GM18858 (cell line): ENCODE results near the gene GJC1.
"Not testable (repeated sequence)": the region's sequence is repeated elsewhere in the genome, so short reads cannot be mapped to it uniquely, and the experiment has no call there.

Experiments
- ATAC-seq: cut with Tn5 transposase; IDR thresholded peaks from one replicate; pipeline ENCODE4 v1.9.1; 2021; ENCODE audit not compliant: unreplicated experiment

The GJC1 gene

DNA sequence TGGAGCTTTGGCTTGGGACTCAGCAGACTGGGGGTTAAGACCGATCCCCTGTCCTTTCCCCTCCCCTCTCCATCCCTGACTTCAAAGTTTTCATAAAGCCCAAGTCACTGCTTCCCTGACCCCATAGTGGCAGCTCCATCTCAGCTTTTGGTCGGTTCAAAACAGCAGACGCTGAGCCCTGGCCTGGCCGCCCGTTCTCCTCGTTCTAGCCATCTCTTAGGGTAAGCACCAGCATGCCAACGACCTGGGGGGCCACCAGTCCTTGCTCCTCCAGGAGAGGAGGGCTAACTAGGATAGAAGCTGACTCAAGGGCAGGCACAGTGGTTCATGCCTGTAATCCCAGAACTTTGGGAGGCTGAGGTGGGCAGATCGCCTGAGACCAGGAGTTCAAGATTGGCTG is 16.1 kb upstream of the GJC1 start:
- no peak for ATAC-seq

DNA sequence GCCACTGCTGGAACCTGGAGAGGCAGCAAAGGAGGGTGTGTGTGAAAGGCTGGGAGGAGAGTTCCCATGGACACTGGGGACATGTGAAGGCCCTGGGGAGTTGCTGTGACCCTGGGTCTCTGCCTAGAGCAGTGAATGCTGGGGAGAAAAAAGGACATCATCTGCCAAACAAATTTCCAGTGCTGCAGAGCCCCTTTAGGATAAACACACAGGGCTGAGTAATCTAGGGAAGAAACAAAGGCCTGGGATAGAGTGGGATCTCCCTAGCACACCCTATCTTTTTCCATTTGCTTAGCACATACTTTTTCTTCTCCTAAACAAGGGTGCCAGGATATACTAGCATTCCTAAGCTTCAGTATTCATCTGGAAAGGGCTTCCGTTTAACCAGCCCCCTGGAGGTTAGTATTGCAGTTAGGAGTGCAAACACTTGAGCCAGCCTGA is 14.3 kb upstream of the GJC1 start:
- ATAC-seq = no peak

DNA sequence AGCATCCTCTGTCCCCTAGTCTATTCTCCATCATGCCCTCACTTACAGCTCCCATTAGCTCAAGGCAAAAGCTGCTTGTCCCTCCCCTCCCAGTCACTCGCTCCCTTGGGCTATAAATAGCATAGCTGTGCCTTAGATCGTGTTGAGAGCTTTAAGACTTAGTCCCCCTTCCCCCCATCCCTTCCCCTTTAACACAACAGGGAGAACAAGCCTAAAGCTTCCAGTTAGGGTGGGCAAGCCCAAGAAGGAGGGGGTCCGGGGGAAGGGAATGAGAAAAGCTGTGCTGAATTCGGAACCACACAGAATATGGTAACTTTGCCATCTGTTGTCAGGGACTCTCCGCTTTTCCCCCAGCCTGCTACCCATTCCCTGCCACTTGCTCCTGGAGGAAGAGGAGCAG is 12.7 kb upstream of the GJC1 start:
- ATAC-seq = no peak

DNA sequence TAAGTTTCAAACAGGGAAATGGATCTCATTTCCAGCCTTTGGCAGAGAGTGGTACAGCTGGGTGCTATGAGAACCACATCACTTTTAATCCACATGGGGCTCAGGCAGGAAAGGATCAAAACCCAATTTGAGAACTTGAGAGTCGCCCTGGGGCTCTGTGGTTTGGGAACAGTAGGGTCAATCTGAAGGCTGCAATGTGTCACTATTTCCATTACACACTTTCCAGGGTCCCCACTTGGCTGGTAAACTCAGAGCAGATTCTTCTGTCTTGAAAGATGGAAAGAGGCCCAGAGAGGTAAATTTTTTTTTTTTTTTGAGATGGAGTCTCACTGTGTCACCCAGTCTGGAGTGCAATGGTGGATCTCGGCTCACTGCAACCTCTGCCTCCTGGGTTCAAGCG is 10.8 kb upstream of the GJC1 start:
- ATAC-seq = no peak

DNA sequence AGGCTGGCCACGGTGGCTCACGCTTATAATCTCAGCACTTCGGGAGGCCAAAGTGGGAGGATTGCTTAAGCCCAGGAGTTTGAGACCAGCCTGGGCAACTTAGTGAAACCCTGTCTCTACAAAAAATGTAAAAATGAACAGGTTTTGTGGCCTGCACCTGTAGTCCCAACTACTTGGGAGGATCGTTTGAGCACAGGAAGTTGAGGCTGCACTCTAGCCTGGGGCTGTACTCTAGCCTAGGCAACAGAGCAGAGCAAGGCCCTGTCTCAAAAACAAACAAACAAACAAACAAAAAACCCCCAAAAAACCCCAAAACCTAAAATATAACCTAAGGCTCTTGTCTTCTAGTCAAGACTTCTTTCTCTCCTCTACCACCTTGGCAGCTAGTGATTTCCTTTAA is 10.2 kb upstream of the GJC1 start:
- no peak for ATAC-seq

DNA sequence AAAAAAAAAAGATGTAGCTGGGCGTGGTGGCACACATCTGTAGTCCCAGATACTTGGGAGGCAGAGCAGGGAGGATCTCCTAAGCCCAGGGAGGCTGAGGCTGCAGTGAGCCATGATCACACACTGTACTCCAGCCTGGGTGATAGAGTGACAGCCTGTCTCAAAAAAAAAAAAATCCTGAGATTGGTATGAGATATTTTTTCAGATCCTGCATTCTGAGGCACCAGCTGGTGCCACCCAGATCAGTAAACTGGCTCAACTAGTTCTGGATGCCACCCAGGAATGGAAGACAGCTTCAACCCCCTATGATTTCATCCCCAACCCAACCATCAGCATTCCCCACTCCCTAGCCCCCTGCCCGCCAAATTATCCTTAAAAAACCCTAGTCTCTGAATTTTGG is 7.1 kb upstream of the GJC1 start:
- no peak for ATAC-seq

DNA sequence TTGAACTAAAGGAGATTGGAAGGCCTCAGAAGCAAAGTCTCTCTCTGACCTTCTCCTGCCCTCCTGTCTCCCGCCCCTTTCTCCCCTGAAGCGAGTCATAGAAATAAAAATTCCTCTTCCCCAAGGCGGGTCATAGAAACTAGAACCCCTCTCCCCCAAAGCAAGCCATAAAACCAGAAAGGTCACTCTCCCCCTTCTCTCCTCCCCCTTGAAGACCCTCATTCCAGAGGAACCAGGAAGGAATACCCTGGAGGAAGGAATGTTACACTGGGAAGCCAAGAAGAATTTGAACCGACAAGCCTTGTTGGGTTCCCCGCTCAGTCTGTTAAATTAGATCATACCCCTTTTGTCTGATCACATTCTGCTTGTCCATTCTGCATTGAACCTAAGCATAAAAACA is 2.7 kb upstream of the GJC1 start:
- no peak for ATAC-seq

DNA sequence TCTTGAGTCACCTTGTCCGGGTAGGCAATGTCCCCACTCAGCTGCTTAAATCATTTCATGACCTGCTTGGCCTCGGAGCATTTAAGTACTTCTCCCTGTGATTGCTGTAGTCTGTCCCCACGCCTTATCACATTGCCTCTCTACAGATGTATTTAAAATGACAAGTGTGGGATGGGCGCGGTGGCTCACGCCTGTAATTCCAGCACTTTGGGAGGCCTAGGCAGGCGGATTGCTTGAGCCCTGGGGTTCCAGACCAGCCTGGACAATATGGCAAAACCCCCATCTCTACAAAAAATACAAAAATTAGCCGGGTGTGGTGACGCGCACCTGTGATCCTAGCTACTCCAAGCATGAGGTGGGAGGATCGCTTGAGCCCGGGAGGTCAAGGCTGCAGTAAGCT is 1.3 kb upstream of the GJC1 start:
- ATAC-seq = no peak

DNA sequence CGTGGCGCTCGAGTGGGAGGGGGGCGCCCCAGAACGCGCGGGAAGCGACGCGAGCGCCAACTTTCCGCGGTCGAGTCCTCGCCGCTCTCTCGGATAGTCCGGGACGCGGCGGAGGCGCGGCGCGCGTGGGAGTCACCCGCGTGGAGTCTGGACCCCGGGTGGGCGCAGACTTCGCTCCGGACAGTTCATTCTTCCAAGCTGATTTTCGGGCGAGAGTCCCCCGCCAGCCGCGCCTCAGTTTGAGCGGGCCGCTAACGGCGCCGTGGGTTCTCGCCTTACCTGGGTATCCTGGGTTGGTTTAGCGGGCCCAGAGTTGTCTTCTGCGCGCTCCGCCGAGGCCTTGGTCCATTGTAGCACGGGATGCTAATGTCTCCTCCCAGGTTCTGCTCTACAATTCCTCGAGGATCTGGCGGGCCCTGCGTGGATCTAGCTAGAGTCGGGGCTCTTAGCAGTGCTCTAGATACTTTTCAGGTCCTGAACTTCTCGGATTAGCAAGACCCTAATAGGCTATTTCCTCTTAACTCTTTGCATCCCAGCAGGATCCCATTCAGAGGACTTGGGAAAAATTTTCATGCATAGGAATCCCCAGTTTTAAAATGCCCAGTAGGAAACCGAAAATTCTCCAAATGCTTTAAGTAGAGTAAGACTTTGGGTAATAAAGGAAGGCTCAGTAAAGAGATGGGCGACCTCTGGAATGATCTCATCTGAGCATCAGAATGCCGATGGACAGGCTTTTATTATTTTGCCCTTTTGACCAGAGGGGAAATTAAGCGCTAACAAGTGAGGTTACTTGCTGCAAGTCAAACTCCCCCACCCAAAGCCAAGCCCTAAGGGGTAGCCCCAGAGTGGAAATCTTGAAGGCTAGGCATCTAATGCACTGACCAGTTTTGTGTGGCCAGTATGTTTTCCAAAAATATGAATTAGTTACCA is 537 bp upstream of the GJC1 start:
- ATAC-seq = no peak

DNA sequence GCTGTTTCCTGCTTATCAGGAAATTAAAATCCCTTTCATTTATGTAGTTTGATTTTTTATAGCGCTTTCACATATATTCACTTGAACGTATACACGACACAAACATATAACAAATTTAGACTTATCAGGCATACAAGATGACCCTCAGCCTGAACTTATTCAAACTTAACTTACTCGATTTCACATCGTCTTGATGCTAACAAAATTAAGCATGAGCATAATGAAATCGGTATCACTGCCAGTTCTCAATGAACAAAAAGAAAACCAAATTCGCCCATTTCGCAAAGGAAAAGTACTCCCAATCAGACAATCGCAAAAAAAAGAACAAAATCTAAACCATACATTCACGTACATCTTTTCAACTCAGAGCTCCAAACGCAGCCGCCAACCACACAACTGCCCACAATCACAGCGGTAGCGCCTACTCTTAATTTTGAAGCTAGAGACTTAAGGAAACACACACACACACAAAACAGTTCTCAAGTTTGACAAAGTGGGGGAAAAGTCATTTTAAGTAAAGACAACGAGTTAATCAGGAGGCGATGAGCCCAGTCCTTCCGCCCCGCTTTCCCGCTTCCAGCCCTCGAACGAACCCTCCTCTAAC is 1.1 kb downstream of the GJC1 start:
- ATAC-seq = no peak

DNA sequence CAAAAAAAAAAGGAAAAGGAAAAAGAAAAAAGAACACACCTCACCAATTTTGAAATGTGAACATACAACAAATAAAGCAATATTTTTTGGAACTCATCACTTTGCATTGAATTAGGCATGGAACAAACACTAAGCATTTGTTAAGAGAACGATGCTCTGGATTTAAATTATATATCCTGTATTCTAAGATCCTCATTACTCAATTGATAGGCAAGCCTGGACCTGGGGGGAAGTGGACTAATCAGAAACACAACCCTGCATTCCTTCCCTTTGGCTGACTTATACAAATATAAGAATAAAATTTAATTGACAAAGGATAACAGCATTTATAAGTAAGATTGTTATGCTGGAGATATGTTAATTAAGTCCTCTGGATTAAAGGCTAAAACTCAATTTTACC is 2.2 kb downstream of the GJC1 start:
- no peak for ATAC-seq

DNA sequence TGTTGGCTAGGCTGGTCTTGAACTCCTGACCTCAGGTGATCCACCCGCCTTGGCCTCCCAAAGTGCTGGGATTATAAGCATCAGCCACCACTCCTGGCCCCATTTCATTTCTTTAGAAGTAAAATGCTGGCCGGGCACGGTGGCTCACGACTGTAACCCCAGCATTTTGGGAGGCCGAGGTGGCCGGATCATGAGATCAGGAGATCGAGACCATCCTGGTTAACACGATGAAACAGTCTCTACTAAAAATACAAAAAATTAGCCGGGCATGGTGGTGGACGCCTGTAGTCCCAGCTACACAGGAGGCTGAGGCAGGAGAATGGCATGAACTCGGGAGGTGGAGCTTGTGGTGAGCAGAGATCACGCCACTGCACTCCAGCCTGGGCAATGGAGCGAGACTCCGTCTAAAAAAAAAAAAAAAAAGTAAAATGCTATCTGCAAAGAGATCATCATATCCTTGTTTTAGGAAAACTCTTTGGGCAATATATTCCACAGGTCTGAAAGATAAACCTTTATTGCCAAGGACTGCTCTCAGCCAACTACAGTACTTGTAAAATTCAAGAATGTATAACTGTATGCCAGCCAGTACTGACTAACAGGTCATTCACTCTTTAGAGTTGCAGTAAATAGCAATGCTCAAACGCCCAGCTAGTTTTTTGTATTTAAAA is 3.8 kb downstream of the GJC1 start:
- no peak for ATAC-seq

DNA sequence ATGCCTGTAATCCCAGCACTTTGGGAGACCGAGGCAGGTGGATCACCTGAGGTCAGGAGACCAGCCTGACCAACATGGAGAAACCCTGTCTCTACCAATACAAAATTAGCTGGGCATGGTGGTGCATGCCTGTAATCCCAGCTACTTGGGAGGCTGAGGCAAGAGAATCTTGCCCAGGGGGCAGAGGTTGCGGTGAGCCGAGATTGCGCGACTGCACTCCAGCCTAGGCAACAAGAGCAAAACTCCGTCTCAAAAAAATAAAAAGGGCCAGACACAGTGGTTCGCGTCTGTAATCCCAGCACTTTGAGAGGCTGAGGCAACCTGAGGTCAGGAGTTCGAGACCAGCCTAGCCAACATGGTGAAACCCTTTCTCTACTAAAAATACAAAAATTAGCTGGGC is 4.9 kb downstream of the GJC1 start:
- ATAC-seq = not testable (repeated sequence)

DNA sequence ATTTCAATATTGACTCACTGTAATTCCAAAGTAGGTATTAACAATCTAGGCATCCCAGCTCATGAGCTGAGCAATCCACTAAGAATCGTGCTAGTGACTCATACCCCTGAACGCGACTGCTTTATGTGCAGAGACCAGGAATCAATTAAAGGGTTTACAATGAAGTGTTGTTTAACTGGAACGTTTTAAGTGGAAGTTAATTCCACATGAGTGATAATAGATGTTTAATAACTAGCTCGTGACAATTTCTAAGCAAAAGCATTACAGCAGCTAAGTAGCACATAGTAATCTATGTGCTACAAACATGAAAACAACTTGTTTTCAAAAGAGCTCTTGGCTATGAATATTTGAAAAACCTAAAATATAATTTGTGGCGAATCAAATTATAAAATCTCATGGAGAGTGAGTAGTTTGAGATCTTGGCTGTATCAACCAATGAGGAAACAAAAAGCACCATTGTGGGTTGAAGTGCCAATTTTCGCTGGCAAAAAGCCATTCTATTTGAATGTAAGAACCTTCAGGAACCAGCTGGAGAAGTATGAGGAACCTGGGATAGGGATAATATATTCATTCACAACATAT is 9.4 kb downstream of the GJC1 start:
- ATAC-seq = no peak

DNA sequence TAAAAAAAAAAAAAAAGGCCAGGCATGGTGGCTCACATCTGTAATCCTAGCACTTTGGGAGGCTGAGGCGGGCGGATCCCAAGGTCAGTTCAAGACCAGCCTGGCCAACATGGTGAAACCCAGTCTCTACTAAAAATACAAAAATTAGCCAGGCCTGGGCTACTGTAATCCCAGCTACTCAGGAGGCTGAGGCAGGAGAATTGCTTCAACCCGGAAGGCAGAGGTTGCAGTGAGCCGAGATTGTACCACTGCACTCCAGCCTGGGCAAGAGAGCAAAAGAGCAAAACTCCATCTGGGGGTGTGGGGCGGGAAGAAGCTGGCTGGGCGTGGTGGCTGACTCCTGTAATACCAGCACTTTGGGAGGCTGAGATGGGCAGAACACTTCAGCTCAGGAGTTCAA is 11.6 kb downstream of the GJC1 start:
- not testable (repeated sequence) for ATAC-seq

DNA sequence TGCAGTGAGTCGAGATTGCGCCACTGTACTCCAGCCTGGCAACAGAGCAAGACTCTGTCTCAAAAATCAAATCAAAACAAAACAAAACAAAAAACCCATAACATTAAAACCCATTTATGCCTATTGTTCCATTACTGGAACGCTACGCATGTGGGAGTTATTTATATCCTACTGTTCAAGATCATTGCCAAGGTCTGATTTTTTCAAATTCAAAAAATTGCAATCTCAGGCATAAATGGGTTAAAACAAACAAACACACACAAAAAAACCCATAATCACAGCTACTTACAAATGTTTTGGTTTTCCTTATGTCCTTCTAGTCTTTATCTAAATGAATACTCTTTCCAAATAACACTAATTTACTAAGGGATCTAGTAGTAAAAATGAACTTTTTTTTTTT is 17.8 kb downstream of the GJC1 start:
- no peak for ATAC-seq

DNA sequence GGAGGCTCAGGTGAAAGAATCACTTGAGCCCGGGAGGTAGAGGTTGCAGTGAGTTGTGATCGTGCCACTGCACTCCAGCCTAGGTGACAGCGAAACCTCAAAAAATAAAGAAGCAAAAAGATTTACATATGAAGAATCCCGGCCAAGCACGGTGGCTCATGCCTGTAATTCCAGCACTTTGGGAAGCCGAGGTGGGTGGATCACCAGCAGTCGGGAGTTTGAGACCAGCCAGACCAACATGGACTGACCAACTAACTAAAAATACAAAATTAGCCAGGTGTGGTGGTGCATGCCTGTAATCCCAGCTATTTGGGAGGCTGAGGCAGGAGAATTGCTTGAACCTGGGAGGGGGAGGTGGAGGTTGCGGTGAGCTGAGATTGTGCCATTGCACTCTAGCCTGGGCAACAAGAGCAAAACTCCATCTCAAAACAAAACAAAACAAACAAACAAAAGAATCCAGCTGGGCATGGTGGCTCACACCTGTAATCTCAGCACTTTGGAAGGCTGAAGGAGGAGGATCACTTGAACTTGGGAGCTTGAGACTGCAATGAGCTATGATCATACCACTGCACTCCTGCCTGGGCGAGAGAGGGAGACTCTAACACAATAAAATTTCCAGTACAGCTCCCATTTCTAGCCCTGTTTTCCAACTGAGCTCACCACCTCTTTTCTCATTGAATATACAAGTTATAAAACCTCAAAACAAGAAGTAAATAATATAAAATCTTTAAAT is 21.3 kb downstream of the GJC1 start:
- ATAC-seq = not testable (repeated sequence)

DNA sequence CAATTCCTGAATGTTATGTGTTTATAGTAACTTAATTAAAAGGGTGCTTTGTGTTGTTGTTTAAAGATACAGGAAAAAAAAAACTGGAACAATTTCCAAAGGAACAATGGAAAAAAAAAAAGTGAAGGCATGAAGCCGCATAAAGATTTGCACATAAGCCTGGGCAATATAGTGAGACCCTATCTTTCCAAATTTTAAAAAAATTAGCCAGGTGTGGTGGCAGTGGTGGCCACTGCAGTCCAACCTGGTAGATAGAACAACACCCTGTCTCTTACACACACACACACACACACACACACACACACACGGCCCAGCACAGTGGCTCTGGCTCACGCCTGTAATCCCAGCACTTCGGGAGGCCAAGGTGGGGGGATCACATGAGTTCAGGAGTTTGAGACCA is 21.9 kb downstream of the GJC1 start:
- ATAC-seq = no peak

DNA sequence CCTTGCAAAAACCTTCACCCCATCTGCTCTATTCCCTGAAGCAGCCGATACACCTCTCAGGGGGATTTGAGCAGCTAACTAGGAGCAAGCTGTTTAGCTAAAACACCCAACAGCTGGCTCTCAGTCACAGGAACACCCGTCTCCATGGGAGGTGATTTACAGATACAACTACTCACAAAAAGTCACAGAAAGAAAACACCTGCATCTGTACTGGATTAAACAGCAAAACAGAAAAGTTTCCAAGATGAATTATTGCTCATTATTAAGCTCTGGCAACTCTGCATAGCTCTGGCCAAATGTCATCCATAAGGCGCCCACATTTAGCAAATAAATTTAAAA is 22.3 kb downstream of the GJC1 start:
- no peak for ATAC-seq

DNA sequence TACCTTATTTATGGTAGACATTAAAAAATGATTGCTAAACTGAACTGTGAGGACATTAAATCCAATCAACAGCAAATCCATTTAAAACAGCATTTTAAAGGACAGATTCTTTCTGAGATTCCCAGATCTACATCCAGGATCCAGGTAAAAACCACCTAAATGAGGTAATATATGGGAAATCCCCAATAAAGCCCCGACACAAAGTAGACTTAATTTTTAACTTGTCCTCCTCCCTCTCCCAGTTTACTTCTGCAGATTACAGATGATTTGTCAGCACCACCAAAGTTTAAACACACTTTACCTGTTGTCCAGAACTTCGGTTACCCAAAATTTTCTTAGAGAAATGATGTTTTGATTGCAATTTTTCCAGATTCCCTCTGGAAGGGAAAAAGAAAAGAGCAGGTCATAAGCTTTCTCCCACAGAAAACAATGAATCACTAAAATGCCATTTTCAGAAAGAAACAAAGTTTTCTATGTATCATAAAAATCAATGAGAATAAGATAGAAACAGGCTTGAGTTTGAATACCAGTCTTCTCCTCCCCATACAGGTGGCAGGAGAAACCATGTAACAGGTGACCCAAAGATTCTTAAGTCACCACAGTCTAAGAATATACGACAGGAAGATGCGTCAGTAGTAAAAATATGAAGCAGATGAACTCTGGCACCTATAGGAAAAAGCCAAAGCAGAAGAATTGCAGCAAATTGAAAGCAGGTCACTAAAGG is 22.8 kb downstream of the GJC1 start:
- no peak for ATAC-seq
